PFSK-1 (cell line): ENCODE data around the gene STRA8.

ENCODE experiments used
- POLR2AphosphoS5 ChIP-seq: IDR thresholded peaks from 2 replicates; pipeline ENCODE4 v1.6.1; 2012; ENCODE audit warnings: low read depth, mild to moderate bottlenecking, control low read depth, low read length, moderate library complexity
- SIN3A ChIP-seq: IDR thresholded peaks from 2 replicates; pipeline ENCODE4 v1.6.1; 2012; ENCODE audit warnings: mild to moderate bottlenecking, low read length, moderate library complexity, borderline replicate concordance; ENCODE audit not compliant: insufficient read depth

- no peak for TF ChIP-seq POLR2AphosphoS5
- TF ChIP-seq SIN3A = no peak
Observed at GRCh38 chr7:135242096-135242684, 8.6 kb downstream of the STRA8 start.
